SJSA1 (cell line): ENCODE data around the gene NDUFB7. TPM values are rescaled to one million over a fixed set of nuclear protein-coding genes. Genes with fewer than 3 reads are reported as not detected.
"Not testable (repeated sequence)": the region's sequence is repeated elsewhere in the genome, so short reads cannot be mapped to it uniquely, and the experiment has no call there.

Source experiments
- DNase-seq, 2 experiments: peaks; one replicate each; pipeline ENCODE4 v3.0.0-alpha.2; 2015 to 2020; ENCODE audit warnings: low spot score in 2 of 2, low read depth in 1 of 2
- H3K27ac ChIP-seq: fragments of 250-450 bp; sonication (Bioruptor Pico); 2 replicates; pipeline ENCODE4 v1.5.1; 2020; ENCODE audit warnings: mild to moderate bottlenecking, moderate library complexity
- H3K27me3 ChIP-seq: fragments of 250-450 bp; sonication (Bioruptor Pico); replicated peaks from 2 replicates; pipeline ENCODE4 v1.5.1; 2020; ENCODE audit warnings: mild to moderate bottlenecking, moderate library complexity
- H3K36me3 ChIP-seq: fragments of 250-450 bp; sonication (Bioruptor Pico); 2 replicates; pipeline ENCODE4 v1.5.1; 2020; ENCODE audit warnings: mild to moderate bottlenecking
- H3K4me1 ChIP-seq: fragments of 250-450 bp; sonication (Bioruptor Pico); replicated peaks from 2 replicates; pipeline ENCODE4 v1.6.1; 2021; ENCODE audit warnings: mild to moderate bottlenecking
- H3K4me3 ChIP-seq: fragments of 250-450 bp; sonication (Bioruptor Pico); 2 replicates; pipeline ENCODE4 v1.5.1; 2020; ENCODE audit warnings: mild to moderate bottlenecking
- H3K9me3 ChIP-seq: fragments of 250-450 bp; sonication (Bioruptor Pico); replicated peaks from 2 replicates; pipeline ENCODE4 v1.5.1; 2020; ENCODE audit warnings: mild to moderate bottlenecking
- total RNA-seq: library from RNA; depleted of rRNA; stranded (reverse); fragments of >200 nt; shearing (Covaris generic); gene quantifications from 2 replicates; pipeline ENCODE4 v1.2.3, GENCODE V29; 2014; rRNA removed

The NDUFB7 gene
- 363 and 563 TPM in 2 replicates for total RNA-seq

GRCh38 chr19:14571695-14572490 lies at the start of gene NDUFB7:
TSS of gene NDUFB7 (minus strand) at chr19:14572066. CDS start at chr19:14572000, 66 bp downstream.
- DNase-seq, result peak; percentile 87 to 93
- Histone ChIP-seq H3K27me3 (no peaks in the 10 kb centered on the region), H3K9me3 (no peaks in the 10 kb centered on the region; the same call in 1 of the 2 replicates), H3K4me1 (peaks cover 8% of the 10 kb centered on the region), H3K4me3 (peak within 1 kb of the TSS; percentile 99), H3K36me3 (peaks cover 37% of the 10 kb centered on the region), H3K27ac (no peak within 1 kb of the TSS)

GRCh38 chr19:14619404-14619803 lies 47.5 kb upstream of the NDUFB7 start:
- no peaks in the 10 kb centered on the region for H3K36me3 ChIP-seq
- H3K4me1 ChIP-seq, result no peaks in the 10 kb centered on the region
- no peak overlapping the region for H3K27ac ChIP-seq
- no peak for DNase-seq
- no peak overlapping the region for H3K4me3 ChIP-seq
- H3K27me3 ChIP-seq, result no peaks in the 10 kb centered on the region
- H3K9me3 ChIP-seq, result peaks cover 14% of the 10 kb centered on the region

GRCh38 chr19:14616407-14616806 lies 44.5 kb upstream of the NDUFB7 start:
- no peak for DNase-seq
- no peaks in the 10 kb centered on the region for H3K36me3 ChIP-seq
- no peaks in the 10 kb centered on the region for H3K4me1 ChIP-seq
- H3K9me3 ChIP-seq, result peaks cover 14% of the 10 kb centered on the region
- no peak overlapping the region for H3K4me3 ChIP-seq
- H3K27me3 ChIP-seq, result no peaks in the 10 kb centered on the region
- no peak overlapping the region for H3K27ac ChIP-seq

- Histone ChIP-seq H3K27me3 (no peaks in the 10 kb centered on the region), H3K4me3 (no peak overlapping the region), H3K4me1 (no peaks in the 10 kb centered on the region), H3K36me3 (no peaks in the 10 kb centered on the region), H3K9me3 (peaks cover 14% of the 10 kb centered on the region), H3K27ac (no peak overlapping the region)
- no peak for DNase-seq
Observed at GRCh38 chr19:14615623-14616022, 43.8 kb upstream of the NDUFB7 start.

- no peak for DNase-seq
- no peak overlapping the region for H3K27ac ChIP-seq
- no peaks in the 10 kb centered on the region for H3K27me3 ChIP-seq
- no peaks in the 10 kb centered on the region for H3K4me1 ChIP-seq
- no peak overlapping the region for H3K4me3 ChIP-seq
- H3K9me3 ChIP-seq, result peaks cover 4% of the 10 kb centered on the region
- H3K36me3 ChIP-seq, result no peaks in the 10 kb centered on the region
Observed at GRCh38 chr19:14614099-14614412, 42.2 kb upstream of the NDUFB7 start.

- not testable (repeated sequence) for DNase-seq, H3K36me3 ChIP-seq, H3K27me3 ChIP-seq, H3K9me3 ChIP-seq, H3K27ac ChIP-seq, H3K4me1 ChIP-seq, H3K4me3 ChIP-seq
Observed at GRCh38 chr19:14613399-14614098, 41.7 kb upstream of the NDUFB7 start.

- H3K4me3 ChIP-seq, result no peak overlapping the region
- H3K4me1 ChIP-seq, result no peaks in the 10 kb centered on the region
- no peak overlapping the region for H3K27ac ChIP-seq
- no peaks in the 10 kb centered on the region for H3K36me3 ChIP-seq
- H3K9me3 ChIP-seq, result no peaks in the 10 kb centered on the region
- no peaks in the 10 kb centered on the region for H3K27me3 ChIP-seq
- no peak for DNase-seq
Observed at GRCh38 chr19:14612657-14613056, 40.8 kb upstream of the NDUFB7 start.

GRCh38 chr19:14612242-14612641 lies 40.4 kb upstream of the NDUFB7 start:
- DNase-seq, H3K4me1 ChIP-seq, H3K4me3 ChIP-seq, H3K9me3 ChIP-seq, H3K27ac ChIP-seq, H3K36me3 ChIP-seq, H3K27me3 ChIP-seq: not testable (repeated sequence)

GRCh38 chr19:14611051-14611450 lies 39.2 kb upstream of the NDUFB7 start:
- DNase-seq, result no peak
- H3K27me3 ChIP-seq, result no peaks in the 10 kb centered on the region
- no peak overlapping the region for H3K27ac ChIP-seq
- H3K4me3 ChIP-seq, result no peak overlapping the region
- no peaks in the 10 kb centered on the region for H3K36me3 ChIP-seq
- H3K9me3 ChIP-seq, result no peaks in the 10 kb centered on the region
- H3K4me1 ChIP-seq, result no peaks in the 10 kb centered on the region

GRCh38 chr19:14606627-14607026 lies 34.8 kb upstream of the NDUFB7 start:
- H3K4me1 ChIP-seq, result no peaks in the 10 kb centered on the region
- H3K9me3 ChIP-seq, result no peaks in the 10 kb centered on the region
- no peak for DNase-seq
- no peak overlapping the region for H3K27ac ChIP-seq
- H3K27me3 ChIP-seq, result no peaks in the 10 kb centered on the region
- H3K36me3 ChIP-seq, result no peaks in the 10 kb centered on the region
- H3K4me3 ChIP-seq, result no peak overlapping the region

- Histone ChIP-seq H3K27me3 (0 out of 2 replicates have a peak, but pooled peaks cover 3% of the 10 kb centered on the region), H3K27ac (no peak overlapping the region), H3K9me3 (no peaks in the 10 kb centered on the region; the same call in 1 of the 2 replicates), H3K4me3 (no peak overlapping the region), H3K36me3 (no peaks in the 10 kb centered on the region), H3K4me1 (no peaks in the 10 kb centered on the region)
- DNase-seq, result no peak
Observed at GRCh38 chr19:14603990-14604387, 32.1 kb upstream of the NDUFB7 start.

GRCh38 chr19:14599548-14600147 lies 27.8 kb upstream of the NDUFB7 start:
- Histone ChIP-seq H3K4me1 (no peaks in the 10 kb centered on the region), H3K36me3 (no peaks in the 10 kb centered on the region), H3K9me3 (no peaks in the 10 kb centered on the region; the same call in 1 of the 2 replicates), H3K27me3 (0 out of 2 replicates have a peak, but pooled peaks cover 3% of the 10 kb centered on the region), H3K4me3 (no peak overlapping the region), H3K27ac (no peak overlapping the region)
- no peak for DNase-seq

GRCh38 chr19:14595558-14595957 lies 23.7 kb upstream of the NDUFB7 start:
- Histone ChIP-seq H3K4me3 (no peak overlapping the region), H3K4me1 (no peaks in the 10 kb centered on the region), H3K9me3 (no peaks in the 10 kb centered on the region; the same call in 1 of the 2 replicates), H3K27ac (no peak overlapping the region), H3K27me3 (0 out of 2 replicates have a peak, but pooled peaks cover 3% of the 10 kb centered on the region), H3K36me3 (no peaks in the 10 kb centered on the region)
- no peak for DNase-seq

GRCh38 chr19:14589433-14589832 lies 17.6 kb upstream of the NDUFB7 start:
- not testable (repeated sequence) for H3K9me3 ChIP-seq, H3K4me1 ChIP-seq, H3K36me3 ChIP-seq, H3K27ac ChIP-seq, DNase-seq, H3K27me3 ChIP-seq, H3K4me3 ChIP-seq
